Activated naive CD4-positive, alpha-beta T cell treated with anti-CD3 and anti-CD28 coated beads, Interleukin-2, amount 10 ng/mL, durations not matched to agents 7 days and 5 days (primary cell): Measurements from ENCODE around the gene EPB41.

Experiments
- CTCF ChIA-PET: fragments of 350-600 bp; sonication (Branson Sonifier 250); formaldehyde crosslinking; loops from one replicate; lab custom pipeline; 2021; ENCODE audit warnings: antibody characterized with exemption; lab: Charles Lee
- DNase-seq: peaks from one replicate; pipeline ENCODE4 v3.0.0-alpha.2; 2020
- H3K27ac Mint-ChIP-seq: one replicate; pipeline ENCODE4 v1.8.0; 2021; ENCODE audit warnings: mild to moderate bottlenecking, moderate library complexity, mixed read lengths
- H3K27me3 Mint-ChIP-seq: one replicate; pipeline ENCODE4 v1.8.0; 2021; ENCODE audit warnings: mild to moderate bottlenecking, mixed read lengths
- H3K36me3 Mint-ChIP-seq: one replicate; pipeline ENCODE4 v1.8.0; 2021; ENCODE audit warnings: mixed read lengths
- H3K4me1 Mint-ChIP-seq: one replicate; pipeline ENCODE4 v1.8.0; 2021; ENCODE audit warnings: mixed read lengths
- H3K4me3 Mint-ChIP-seq: one replicate; pipeline ENCODE4 v1.8.0; 2021; ENCODE audit warnings: mild to moderate bottlenecking, moderate library complexity, mixed read lengths
- H3K9me3 Mint-ChIP-seq: one replicate; pipeline ENCODE4 v1.8.0; 2021; ENCODE audit warnings: mixed read lengths

The EPB41 gene

GRCh38 chr1:29114654-29115053 is 200.3 kb downstream of the EPB41 start:
- Mint-ChIP-seq H3K4me1 (no peaks in the 10 kb centered on the region), H3K27me3 (peaks cover 4% of the 10 kb centered on the region), H3K9me3 (no peaks in the 10 kb centered on the region), H3K36me3 (peaks cover 58% of the 10 kb centered on the region), H3K27ac (no peak overlapping the region), H3K4me3 (no peak overlapping the region)
- no peak for DNase-seq
- CTCF ChIA-PET, result interaction anchor here (1.0 to 1.2 kb wide), 2 partner anchors 83 to 88 kb away, joined by 3 to 4 read pairs; no protein-coding TSS in a partner anchor

GRCh38 chr1:29117381-29117780 is 203.0 kb downstream of the EPB41 start:
- CTCF ChIA-PET, result interaction anchor here (0.7 to 1.3 kb wide), 6 partner anchors 65 to 240 kb away, joined by 3 to 9 read pairs (median 3); no protein-coding TSS in a partner anchor
- DNase-seq, result no peak
- H3K27ac Mint-ChIP-seq, result no peak overlapping the region

GRCh38 chr1:29119121-29119929 is 205.0 kb downstream of the EPB41 start:
- H3K4me1 Mint-ChIP-seq, result peaks cover 7% of the 10 kb centered on the region
- H3K9me3 Mint-ChIP-seq, result no peaks in the 10 kb centered on the region
- H3K4me3 Mint-ChIP-seq, result no peak overlapping the region
- CTCF ChIA-PET, result interaction anchor here (0.9 to 4.0 kb wide), 3 partner anchors 78 to 242 kb away, joined by 3 to 23 read pairs (median 11); no protein-coding TSS in a partner anchor
- DNase-seq, result no peak
- H3K36me3 Mint-ChIP-seq, result peaks cover 34% of the 10 kb centered on the region
- no peak overlapping the region for H3K27ac Mint-ChIP-seq
- H3K27me3 Mint-ChIP-seq, result peaks cover 43% of the 10 kb centered on the region

More at GRCh38 chr1:29117381-29117780, 203.0 kb downstream of the EPB41 start:
- no peak overlapping the region for H3K4me3 Mint-ChIP-seq
- peaks cover 2% of the 10 kb centered on the region for H3K4me1 Mint-ChIP-seq
- H3K27me3 Mint-ChIP-seq, result peaks cover 25% of the 10 kb centered on the region
- peaks cover 48% of the 10 kb centered on the region for H3K36me3 Mint-ChIP-seq
- no peaks in the 10 kb centered on the region for H3K9me3 Mint-ChIP-seq

- CTCF ChIA-PET, result interaction anchor here (0.8 to 4.0 kb wide), 7 partner anchors 10 to 243 kb away, joined by 3 to 23 read pairs (median 5); no protein-coding TSS in a partner anchor
- Mint-ChIP-seq H3K9me3 (no peaks in the 10 kb centered on the region), H3K27ac (no peak overlapping the region), H3K27me3 (peaks cover 53% of the 10 kb centered on the region), H3K4me3 (no peak overlapping the region), H3K4me1 (peaks cover 8% of the 10 kb centered on the region), H3K36me3 (peaks cover 32% of the 10 kb centered on the region)
- no peak for DNase-seq
Observed at GRCh38 chr1:29120367-29120766, 206.0 kb downstream of the EPB41 start.

- peaks cover 14% of the 10 kb centered on the region for H3K4me1 Mint-ChIP-seq
- H3K27ac Mint-ChIP-seq, result no peak overlapping the region
Observed at GRCh38 chr1:29120947-29121485, 206.6 kb downstream of the EPB41 start.

GRCh38 chr1:29121516-29121935 is 207.2 kb downstream of the EPB41 start:
- Mint-ChIP-seq H3K4me1 (peaks cover 14% of the 10 kb centered on the region), H3K27me3 (peaks cover 64% of the 10 kb centered on the region), H3K36me3 (peaks cover 23% of the 10 kb centered on the region), H3K4me3 (no peak overlapping the region), H3K9me3 (no peaks in the 10 kb centered on the region), H3K27ac (no peak overlapping the region)
- CTCF ChIA-PET, result interaction anchor here (1.2 to 4.0 kb wide), 7 partner anchors 14 to 244 kb away, joined by 3 to 23 read pairs (median 5); partner anchors contain the start of gene SRSF4
- no peak for DNase-seq

More at GRCh38 chr1:29120947-29121485, 206.6 kb downstream of the EPB41 start:
- peaks cover 59% of the 10 kb centered on the region for H3K27me3 Mint-ChIP-seq
- peak; percentile 79 for DNase-seq
- H3K4me3 Mint-ChIP-seq, result no peak overlapping the region
- CTCF ChIA-PET, result interaction anchor here (0.8 to 4.0 kb wide), 8 partner anchors 10 to 243 kb away, joined by 3 to 23 read pairs (median 4); no protein-coding TSS in a partner anchor
- H3K36me3 Mint-ChIP-seq, result peaks cover 26% of the 10 kb centered on the region
- no peaks in the 10 kb centered on the region for H3K9me3 Mint-ChIP-seq

- DNase-seq, result no peak
- Mint-ChIP-seq H3K27ac (no peak overlapping the region), H3K4me3 (no peak overlapping the region), H3K4me1 (peaks cover 14% of the 10 kb centered on the region), H3K36me3 (peaks cover 19% of the 10 kb centered on the region), H3K9me3 (no peaks in the 10 kb centered on the region), H3K27me3 (peaks cover 70% of the 10 kb centered on the region)
- CTCF ChIA-PET, result interaction anchor here (1.2 to 4.0 kb wide), 6 partner anchors 14 to 245 kb away, joined by 3 to 23 read pairs (median 8); partner anchors contain the start of gene SRSF4
Observed at GRCh38 chr1:29121936-29122681, 207.7 kb downstream of the EPB41 start.

GRCh38 chr1:29122682-29123052 is 208.3 kb downstream of the EPB41 start:
- H3K9me3 Mint-ChIP-seq, result no peaks in the 10 kb centered on the region
- H3K4me3 Mint-ChIP-seq, result peak overlapping the region; percentile 37
- no peak overlapping the region for H3K27ac Mint-ChIP-seq
- peaks cover 13% of the 10 kb centered on the region for H3K36me3 Mint-ChIP-seq
- DNase-seq, result no peak
- peaks cover 76% of the 10 kb centered on the region for H3K27me3 Mint-ChIP-seq
- peaks cover 14% of the 10 kb centered on the region for H3K4me1 Mint-ChIP-seq
- CTCF ChIA-PET, result interaction anchor here (1.2 to 2.8 kb wide), 3 partner anchors 13 to 75 kb away, joined by 3 to 11 read pairs (median 3); partner anchors contain the start of gene SRSF4

- Mint-ChIP-seq H3K4me3 (peak overlapping the region; percentile 56), H3K27me3 (peaks cover 82% of the 10 kb centered on the region), H3K9me3 (no peaks in the 10 kb centered on the region), H3K4me1 (peaks cover 14% of the 10 kb centered on the region), H3K36me3 (peaks cover 10% of the 10 kb centered on the region), H3K27ac (no peak overlapping the region)
- peak; percentile 46 for DNase-seq
- CTCF ChIA-PET, result interaction anchor here (1.1 to 2.8 kb wide), 3 partner anchors 74 to 78 kb away, joined by 3 to 11 read pairs (median 6); no protein-coding TSS in a partner anchor
Observed at GRCh38 chr1:29123053-29123886, 208.9 kb downstream of the EPB41 start.

- Mint-ChIP-seq H3K36me3 (peaks cover 5% of the 10 kb centered on the region), H3K4me1 (peaks cover 14% of the 10 kb centered on the region), H3K9me3 (no peaks in the 10 kb centered on the region), H3K4me3 (peak within 1 kb of the TSS; percentile 67), H3K27ac (no peak within 1 kb of the TSS), H3K27me3 (peaks cover 84% of the 10 kb centered on the region)
- CTCF ChIA-PET, result interaction anchor here (0.8 to 1.5 kb wide), 6 partner anchors 58 to 245 kb away, joined by 3 to 6 read pairs (median 4); partner anchors contain the start of gene SRSF4
- DNase-seq, result no peak
Observed at GRCh38 chr1:29123887-29124365, 209.6 kb downstream of the EPB41 start, which contains the start of gene TMEM200B. Gene TMEM200B (minus strand): TSS chr1:29123903. CDS start chr1:29121828, 2,075 bp downstream.

- no peaks in the 10 kb centered on the region for H3K9me3 Mint-ChIP-seq
- peaks cover 14% of the 10 kb centered on the region for H3K4me1 Mint-ChIP-seq
- peak overlapping the region; percentile 69 for H3K4me3 Mint-ChIP-seq
- peaks cover 2% of the 10 kb centered on the region for H3K36me3 Mint-ChIP-seq
- no peak overlapping the region for H3K27ac Mint-ChIP-seq
- DNase-seq, result peak; percentile 77
- H3K27me3 Mint-ChIP-seq, result peaks cover 90% of the 10 kb centered on the region
- CTCF ChIA-PET, result interaction anchor here (0.8 to 1.5 kb wide), 6 partner anchors 57 to 246 kb away, joined by 3 to 6 read pairs (median 4); partner anchors contain the start of gene SRSF4
Observed at GRCh38 chr1:29124366-29125236, 210.2 kb downstream of the EPB41 start.

GRCh38 chr1:29125237-29125641 is 210.9 kb downstream of the EPB41 start:
- DNase-seq, result no peak
- CTCF ChIA-PET, result interaction anchor here (1.2 kb wide), 1 partner anchor 241 kb away, joined by 4 read pairs; no protein-coding TSS in a partner anchor
- H3K4me3 Mint-ChIP-seq, result peak overlapping the region; percentile 69
- H3K4me1 Mint-ChIP-seq, result peaks cover 14% of the 10 kb centered on the region
- H3K9me3 Mint-ChIP-seq, result no peaks in the 10 kb centered on the region
- peaks cover 94% of the 10 kb centered on the region for H3K27me3 Mint-ChIP-seq
- H3K27ac Mint-ChIP-seq, result no peak overlapping the region
- H3K36me3 Mint-ChIP-seq, result no peaks in the 10 kb centered on the region
